HepG2 (cell line): Measurements from ENCODE around the gene UPF3A. TPM values are rescaled to one million over a fixed set of nuclear protein-coding genes. Genes with fewer than 3 reads are reported as not detected.

Experiments used
- ATAC-seq: fragments of 200-7000 bp; cut with Tn5 transposase; 3 replicates; pipeline ENCODE4 v1.9.1; 2020; ENCODE audit warnings: mild to moderate bottlenecking, moderate library complexity
- BruUV-seq: library from RNA; stranded (reverse); fragments of 400-500 nt; replicated peaks from 2 replicates; lab custom pipeline; 2021; lab: Mats Ljungman, UMichigan
- CTCF ChIA-PET: fragments of 300-600 bp; formaldehyde crosslinking; extraction: SDS; loops from one replicate; lab custom pipeline; 2021; ENCODE audit warnings: low total read pairs, inconsistent platforms, low intra/inter-chr PET ratio; lab: Yijun Ruan, JAX
- POLR2A ChIA-PET: fragments of 350-600 bp; sonication (Branson Sonifier 250); formaldehyde crosslinking; loops from one replicate; lab custom pipeline; 2020; ENCODE audit warnings: antibody characterized with exemption, inconsistent platforms; lab: Yijun Ruan, JAX
- DNase-seq: peaks from one replicate; pipeline ENCODE4 v3.0.0-alpha.2; 2015; ENCODE audit warnings: low spot score
- FAIRE-seq: peaks from 3 replicates; lab custom pipeline; 2011; peaks lifted over from hg19 to GRCh38; lab: Jason Lieb, UNC
- H2AFZ ChIP-seq: one replicate; pipeline ENCODE4 v1.6.1; 2011; ENCODE audit warnings: low read length, inconsistent platforms
- H3K27ac ChIP-seq: fragments of 300-600 bp; 3 replicates; pipeline ENCODE4 v1.8.0; 2011; ENCODE audit warnings: mixed run types, mild to moderate bottlenecking, mixed read lengths, low read length, inconsistent platforms; ENCODE audit not compliant: insufficient read depth; ENCODE audit errors: extremely low read length
- H3K27me3 ChIP-seq, 2 experiments: fragments of 200-600 bp in 1 of 2; 2 replicates in 1 of 2; 3 replicates in 1 of 2; pipeline versions ENCODE4 v1.6.0 to v1.8.0; 2011; ENCODE audit warnings: low read length in 2 of 2, mild to moderate bottlenecking in 2 of 2, moderate library complexity in 2 of 2, inconsistent platforms in 1 of 2; ENCODE audit not compliant: insufficient read depth in 2 of 2, control insufficient read depth in 1 of 2
- H3K36me3 ChIP-seq, 2 experiments: fragments of 200-600 bp in 1 of 2; replicated peaks in 1 of 2; 2 replicates in 1 of 2; 3 replicates in 1 of 2; pipeline versions ENCODE4 v1.5.1 to v1.8.0; 2011; ENCODE audit warnings: low read length in 2 of 2, inconsistent platforms in 1 of 2; ENCODE audit not compliant: insufficient read depth in 2 of 2, control insufficient read depth in 1 of 2
- H3K4me1 ChIP-seq: 2 replicates; pipeline ENCODE4 v1.5.1; 2012; ENCODE audit warnings: low read length, inconsistent platforms; ENCODE audit not compliant: insufficient read depth
- H3K4me2 ChIP-seq: 2 replicates; pipeline ENCODE4 v1.6.0; 2011; ENCODE audit warnings: low read depth, low read length, inconsistent platforms
- H3K4me3 ChIP-seq, 3 experiments: fragments of 200-600 bp in 1 of 3; sonication (generic), shearing (Covaris generic) in 1 of 3; replicated peaks in 1 of 3; 2 replicates each; pipeline ENCODE4 v1.5.1; 2011 to 2016; ENCODE audit warnings: low read length in 3 of 3, inconsistent platforms in 2 of 3, low read depth in 2 of 3, mild to moderate bottlenecking in 2 of 3, control low read depth in 1 of 3, mixed read lengths in 1 of 3; ENCODE audit not compliant: insufficient read depth in 1 of 3
- H3K79me2 ChIP-seq: one replicate; pipeline ENCODE4 v1.6.1; 2011; ENCODE audit warnings: low read length, inconsistent platforms; ENCODE audit not compliant: insufficient read depth
- H3K9ac ChIP-seq: 2 replicates; pipeline ENCODE4 v1.6.0; 2011; ENCODE audit warnings: mild to moderate bottlenecking, low read depth, low read length, inconsistent platforms; ENCODE audit not compliant: insufficient read depth
- H3K9me3 ChIP-seq: 2 replicates; pipeline ENCODE4 v1.5.1; 2012; ENCODE audit warnings: mild to moderate bottlenecking, low read length
- H4K20me1 ChIP-seq: 2 replicates; pipeline ENCODE4 v1.6.0; 2011; ENCODE audit warnings: inconsistent platforms, mild to moderate bottlenecking, low read length, moderate library complexity; ENCODE audit not compliant: insufficient read depth
- DMAP1 ChIP-seq: IDR thresholded peaks from 2 replicates; pipeline ENCODE4 v1.6.1; 2016
- E2F5 ChIP-seq: sonication (generic); formaldehyde crosslinking; conservative IDR thresholded peaks from 2 replicates; pipeline ENCODE4 v1.4.0; 2020; ENCODE audit warnings: missing genetic modification reagents
- GRHL1 ChIP-seq: sonication (generic); formaldehyde crosslinking; conservative IDR thresholded peaks from 2 replicates; pipeline ENCODE4 v1.8.0; 2022; ENCODE audit warnings: missing genetic modification reagents
- HOXA7 ChIP-seq: sonication (generic); formaldehyde crosslinking; IDR thresholded peaks from 2 replicates; pipeline ENCODE4 v1.8.1; 2022; ENCODE audit warnings: mild to moderate bottlenecking, missing genetic modification reagents, moderate library complexity
- KLF12 ChIP-seq: sonication (generic); formaldehyde crosslinking; IDR thresholded peaks from 2 replicates; pipeline ENCODE4 v1.4.0; 2020; ENCODE audit warnings: missing genetic modification reagents, borderline replicate concordance
- KMT2B ChIP-seq: IDR thresholded peaks from 2 replicates; pipeline ENCODE4 v1.6.1; 2016; ENCODE audit warnings: missing genetic modification reagents, missing compliant biosample characterization
- MED8 ChIP-seq: sonication (generic); formaldehyde crosslinking; IDR thresholded peaks from 2 replicates; pipeline ENCODE4 v1.8.1; 2023; ENCODE audit warnings: mild to moderate bottlenecking, missing genetic modification reagents; ENCODE audit not compliant: insufficient replicate concordance
- POLR2A ChIP-seq, 2 experiments: IDR thresholded peaks; 2 replicates each; pipeline ENCODE4 v1.6.1; 2011; ENCODE audit warnings: low read depth in 2 of 2, low read length in 2 of 2, mild to moderate bottlenecking in 1 of 2, moderate library complexity in 1 of 2; ENCODE audit not compliant: insufficient read depth in 1 of 2
- RAD21 ChIP-seq: fragments of 450-650 bp; formaldehyde crosslinking; IDR thresholded peaks from 2 replicates; pipeline ENCODE4 v1.5.0; 2020; ENCODE audit warnings: mild to moderate bottlenecking
- RARA ChIP-seq: IDR thresholded peaks from 2 replicates; pipeline ENCODE4 v1.6.1; 2016; ENCODE audit warnings: missing genetic modification reagents, missing compliant biosample characterization
- TCF12 ChIP-seq, 2 experiments: fragments of 450-650 bp in 1 of 2; sonication (generic) in 1 of 2; formaldehyde crosslinking in 1 of 2; IDR thresholded peaks; 2 replicates each; pipeline versions ENCODE4 v1.6.1 to v1.8.0; 2017 to 2022; ENCODE audit warnings: antibody characterized with exemption in 1 of 2, mild to moderate bottlenecking in 1 of 2, missing genetic modification reagents in 1 of 2, moderate library complexity in 1 of 2
- ZKSCAN8 ChIP-seq: IDR thresholded peaks from 2 replicates; pipeline ENCODE4 v1.6.1; 2016; ENCODE audit warnings: borderline replicate concordance, missing genetic modification reagents, missing compliant biosample characterization
- ZNF329 ChIP-seq: sonication (generic); formaldehyde crosslinking; IDR thresholded peaks from 2 replicates; pipeline ENCODE4 v1.9.0; 2021; ENCODE audit warnings: low read depth, mild to moderate bottlenecking, missing genetic modification reagents
- ZNF33B ChIP-seq: sonication (generic); formaldehyde crosslinking; IDR thresholded peaks from 2 replicates; pipeline ENCODE4 v1.5.1; 2020; ENCODE audit warnings: mild to moderate bottlenecking, missing genetic modification reagents
- ZNF569 ChIP-seq: sonication (generic); formaldehyde crosslinking; IDR thresholded peaks from 2 replicates; pipeline ENCODE4 v1.5.0; 2020; ENCODE audit warnings: mild to moderate bottlenecking, missing genetic modification reagents, moderate library complexity, borderline replicate concordance
- ZNF766 ChIP-seq: sonication (generic); formaldehyde crosslinking; IDR thresholded peaks from 2 replicates; pipeline ENCODE4 v1.5.0; 2020; ENCODE audit warnings: missing genetic modification reagents, borderline replicate concordance
- ZNF776 ChIP-seq: sonication (generic); formaldehyde crosslinking; IDR thresholded peaks from 2 replicates; pipeline ENCODE4 v1.4.0; 2020; ENCODE audit warnings: mild to moderate bottlenecking, missing genetic modification reagents
- WGBS: methylation state at CpG from one replicate; pipeline ENCODE4 v1.1.6; 2017; ENCODE audit warnings: low lambda C conversion rate; 5-methylcytosine and 5-hydroxymethylcytosine counted together
- in situ Hi-C: cut with HindIII; loops from 2 replicates; pipeline ENCODE4 v1.10.0; 2017; ENCODE audit warnings: low pct_unique_long_range_greater_than_20kb; ENCODE audit not compliant: extremely low pct_ligation_motif_present
- intact Hi-C: fragments of 100-400 bp; cut with micrococcal nuclease; formaldehyde crosslinking; loops from one replicate; pipeline ENCODE4 v1.10.0; 2022; ENCODE audit not compliant: unreplicated experiment
- polyA plus RNA-seq, 8 experiments: library from polyadenylated mRNA; depleted of rRNA in 3 of 8; stranded (reverse) in 7 of 8; unstranded in 1 of 8; fragments of >200 nt; fragmentation: Illumina TruSeq in 4 of 8; extraction: Trizol in 4 of 8; gene quantifications; 2 replicates each; pipeline versions ENCODE4 v1.2.1 to v1.2.3, GENCODE V29; 2011 to 2016; ENCODE audit warnings: low read depth in 4 of 8, missing spikeins in 1 of 8, mixed read lengths in 1 of 8; ENCODE audit not compliant: insufficient read depth in 1 of 8
- total RNA-seq, 5 experiments: library from RNA; depleted of rRNA; stranded (reverse); fragments of >200 nt; fragmentation: Illumina TruSeq; extraction: Trizol; gene quantifications; 2 replicates each; pipeline ENCODE4 v1.2.3, GENCODE V29; 2016; ENCODE audit warnings: low read depth in 1 of 5
- TF ChIP-seq, protein P1 (sequence below): IDR thresholded peaks from 2 replicates; pipeline ENCODE4 v1.6.1; 2016; ENCODE audit warnings: missing genetic modification reagents, missing compliant biosample characterization

The UPF3A gene
- total and polyA plus RNA-seq, 2 of the 13 experiments (the other 11 are each of a cell fraction or from before 2014, with no cell fraction given) = 60.2 to 63.8 TPM

DNA sequence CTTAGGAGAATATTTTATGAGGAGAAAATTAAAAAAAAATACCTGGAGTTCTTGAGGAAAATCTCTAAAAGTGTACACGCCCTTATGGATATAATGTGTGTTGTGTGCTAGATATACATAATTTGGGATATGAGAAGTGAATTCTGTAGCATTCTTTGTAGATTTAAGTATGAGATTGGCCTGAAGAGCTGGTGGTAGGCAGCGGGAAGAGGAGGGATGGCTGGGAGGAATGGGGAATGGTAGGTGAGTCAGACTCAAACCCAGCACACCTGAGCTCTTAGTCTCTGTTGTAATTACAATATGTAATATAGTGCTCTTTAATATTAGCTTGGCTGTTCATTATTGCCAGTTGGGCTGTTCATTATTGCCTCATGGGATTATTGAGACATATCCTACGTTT is 39.9 kb downstream of the UPF3A start:
- H3K79me2 ChIP-seq = peaks cover 39% of the 10 kb centered on the region
- BruUV-seq = no TSS peak

More for the DNA sequence above, 39.9 kb downstream of the UPF3A start:
- ATAC-seq (no peak), FAIRE-seq (no peak), DNase-seq (no peak)
- no peaks in the 10 kb centered on the region for H4K20me1 ChIP-seq
- H2AFZ ChIP-seq = no peak overlapping the region
- intact Hi-C loops (no loop called here), in situ Hi-C loops (no loop called here)
- no peak overlapping the region for H3K9ac ChIP-seq
- no peaks in the 10 kb centered on the region for H3K27me3 ChIP-seq
- peaks cover 39% of the 10 kb centered on the region for H3K4me1 ChIP-seq
- ChIA-PET POLR2A (no interaction called here), CTCF (no interaction called here)
- no peak overlapping the region for H3K4me3 ChIP-seq
- TF ChIP-seq KMT2B (CRISPR knock-in tag) (no peak), MED8 (no peak), RAD21 (no peak), HOXA7 (CRISPR knock-in tag) (no peak), RARA (CRISPR knock-in tag) (no peak), E2F5 (no peak), ZNF569 (CRISPR knock-in tag) (no peak), DMAP1 (CRISPR knock-in tag) (no peak), ZNF776 (CRISPR knock-in tag) (no peak), TCF12 (IDR thresholded peaks at IDR 0.05) (no peak), TCF12 (CRISPR knock-in tag; IDR thresholded peaks at IDR 0.05) (no peak), ZKSCAN8 (CRISPR knock-in tag) (no peak), ZNF33B (CRISPR knock-in tag) (no peak), POLR2A (IDR thresholded peaks at IDR 0.05; ENCODE audit: insufficient read depth in 1 of 2, low read depth in 2 of 2, low read length in 2 of 2) (no peak), GRHL1 (CRISPR knock-in tag) (no peak), ZNF766 (CRISPR knock-in tag) (no peak), ZNF329 (no peak), KLF12 (CRISPR knock-in tag) (no peak)
- TF ChIP-seq, protein P1, sequence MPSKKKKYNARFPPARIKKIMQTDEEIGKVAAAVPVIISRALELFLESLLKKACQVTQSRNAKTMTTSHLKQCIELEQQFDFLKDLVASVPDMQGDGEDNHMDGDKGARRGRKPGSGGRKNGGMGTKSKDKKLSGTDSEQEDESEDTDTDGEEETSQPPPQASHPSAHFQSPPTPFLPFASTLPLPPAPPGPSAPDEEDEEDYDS (CRISPR knock-in tag) = no peak
- 94% methylated on average over 3 of the region's 3 CpGs for WGBS
- H3K9me3 ChIP-seq = no peaks in the 10 kb centered on the region
- H3K36me3 ChIP-seq = peaks cover 18 to 50% of the 10 kb centered on the region in 2 experiments
- no peak overlapping the region for H3K4me2 ChIP-seq
- no peak overlapping the region for H3K27ac ChIP-seq
